ENCODE measurements around the gene SCAMP1. TPM values are rescaled to one million over a fixed set of nuclear protein-coding genes. Genes with fewer than 3 reads are reported as not detected.
"Not testable (repeated sequence)": the region's sequence is repeated elsewhere in the genome, so short reads cannot be mapped to it uniquely, and the experiment has no call there.

SCAMP1 gene
- total RNA-seq, 1 experiment from 2014 or later, result 43.8 TPM

DNA sequence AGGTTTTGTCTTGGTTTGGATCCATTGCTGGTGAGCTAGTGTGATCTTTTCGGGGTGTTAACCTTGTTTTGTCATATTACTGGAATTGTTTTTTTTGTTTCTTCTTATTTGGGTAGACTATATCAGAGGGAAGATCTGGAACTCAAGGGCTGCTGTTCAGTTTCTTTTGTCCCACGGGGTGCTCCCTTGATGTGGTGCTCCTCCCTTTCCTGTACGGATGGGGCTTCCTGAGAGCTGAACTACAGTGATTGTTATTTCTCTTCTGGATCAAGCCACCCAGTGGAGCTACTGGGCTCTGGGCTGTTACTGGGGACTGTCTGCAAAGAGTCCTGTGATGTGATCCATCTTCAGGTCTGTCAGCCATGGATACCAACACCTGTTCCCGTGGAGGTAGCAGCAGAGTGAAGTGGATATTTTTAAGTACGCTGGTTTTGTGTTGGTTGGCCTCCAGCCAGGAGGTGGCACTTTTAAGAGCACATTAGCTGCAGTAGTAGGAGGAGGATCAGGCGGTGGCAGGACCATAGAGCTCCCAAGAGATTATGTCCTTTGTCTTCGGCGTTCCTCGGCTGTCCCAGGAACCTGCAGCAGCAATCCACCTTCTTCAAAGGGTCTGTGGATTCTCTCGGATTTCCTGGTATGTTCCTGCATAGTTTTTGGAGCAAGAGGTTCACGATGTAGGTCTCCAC, 27.2 kb downstream of the SCAMP1 start (continued):
- TF ChIP-seq, protein P1, sequence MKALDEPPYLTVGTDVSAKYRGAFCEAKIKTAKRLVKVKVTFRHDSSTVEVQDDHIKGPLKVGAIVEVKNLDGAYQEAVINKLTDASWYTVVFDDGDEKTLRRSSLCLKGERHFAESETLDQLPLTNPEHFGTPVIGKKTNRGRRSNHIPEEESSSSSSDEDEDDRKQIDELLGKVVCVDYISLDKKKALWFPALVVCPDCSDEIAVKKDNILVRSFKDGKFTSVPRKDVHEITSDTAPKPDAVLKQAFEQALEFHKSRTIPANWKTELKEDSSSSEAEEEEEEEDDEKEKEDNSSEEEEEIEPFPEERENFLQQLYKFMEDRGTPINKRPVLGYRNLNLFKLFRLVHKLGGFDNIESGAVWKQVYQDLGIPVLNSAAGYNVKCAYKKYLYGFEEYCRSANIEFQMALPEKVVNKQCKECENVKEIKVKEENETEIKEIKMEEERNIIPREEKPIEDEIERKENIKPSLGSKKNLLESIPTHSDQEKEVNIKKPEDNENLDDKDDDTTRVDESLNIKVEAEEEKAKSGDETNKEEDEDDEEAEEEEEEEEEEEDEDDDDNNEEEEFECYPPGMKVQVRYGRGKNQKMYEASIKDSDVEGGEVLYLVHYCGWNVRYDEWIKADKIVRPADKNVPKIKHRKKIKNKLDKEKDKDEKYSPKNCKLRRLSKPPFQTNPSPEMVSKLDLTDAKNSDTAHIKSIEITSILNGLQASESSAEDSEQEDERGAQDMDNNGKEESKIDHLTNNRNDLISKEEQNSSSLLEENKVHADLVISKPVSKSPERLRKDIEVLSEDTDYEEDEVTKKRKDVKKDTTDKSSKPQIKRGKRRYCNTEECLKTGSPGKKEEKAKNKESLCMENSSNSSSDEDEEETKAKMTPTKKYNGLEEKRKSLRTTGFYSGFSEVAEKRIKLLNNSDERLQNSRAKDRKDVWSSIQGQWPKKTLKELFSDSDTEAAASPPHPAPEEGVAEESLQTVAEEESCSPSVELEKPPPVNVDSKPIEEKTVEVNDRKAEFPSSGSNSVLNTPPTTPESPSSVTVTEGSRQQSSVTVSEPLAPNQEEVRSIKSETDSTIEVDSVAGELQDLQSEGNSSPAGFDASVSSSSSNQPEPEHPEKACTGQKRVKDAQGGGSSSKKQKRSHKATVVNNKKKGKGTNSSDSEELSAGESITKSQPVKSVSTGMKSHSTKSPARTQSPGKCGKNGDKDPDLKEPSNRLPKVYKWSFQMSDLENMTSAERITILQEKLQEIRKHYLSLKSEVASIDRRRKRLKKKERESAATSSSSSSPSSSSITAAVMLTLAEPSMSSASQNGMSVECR (CRISPR knock-in tag; IDR thresholded peaks at IDR 0.05; ENCODE audit: borderline replicate concordance), result no peak
- TF ChIP-seq, protein P2, sequence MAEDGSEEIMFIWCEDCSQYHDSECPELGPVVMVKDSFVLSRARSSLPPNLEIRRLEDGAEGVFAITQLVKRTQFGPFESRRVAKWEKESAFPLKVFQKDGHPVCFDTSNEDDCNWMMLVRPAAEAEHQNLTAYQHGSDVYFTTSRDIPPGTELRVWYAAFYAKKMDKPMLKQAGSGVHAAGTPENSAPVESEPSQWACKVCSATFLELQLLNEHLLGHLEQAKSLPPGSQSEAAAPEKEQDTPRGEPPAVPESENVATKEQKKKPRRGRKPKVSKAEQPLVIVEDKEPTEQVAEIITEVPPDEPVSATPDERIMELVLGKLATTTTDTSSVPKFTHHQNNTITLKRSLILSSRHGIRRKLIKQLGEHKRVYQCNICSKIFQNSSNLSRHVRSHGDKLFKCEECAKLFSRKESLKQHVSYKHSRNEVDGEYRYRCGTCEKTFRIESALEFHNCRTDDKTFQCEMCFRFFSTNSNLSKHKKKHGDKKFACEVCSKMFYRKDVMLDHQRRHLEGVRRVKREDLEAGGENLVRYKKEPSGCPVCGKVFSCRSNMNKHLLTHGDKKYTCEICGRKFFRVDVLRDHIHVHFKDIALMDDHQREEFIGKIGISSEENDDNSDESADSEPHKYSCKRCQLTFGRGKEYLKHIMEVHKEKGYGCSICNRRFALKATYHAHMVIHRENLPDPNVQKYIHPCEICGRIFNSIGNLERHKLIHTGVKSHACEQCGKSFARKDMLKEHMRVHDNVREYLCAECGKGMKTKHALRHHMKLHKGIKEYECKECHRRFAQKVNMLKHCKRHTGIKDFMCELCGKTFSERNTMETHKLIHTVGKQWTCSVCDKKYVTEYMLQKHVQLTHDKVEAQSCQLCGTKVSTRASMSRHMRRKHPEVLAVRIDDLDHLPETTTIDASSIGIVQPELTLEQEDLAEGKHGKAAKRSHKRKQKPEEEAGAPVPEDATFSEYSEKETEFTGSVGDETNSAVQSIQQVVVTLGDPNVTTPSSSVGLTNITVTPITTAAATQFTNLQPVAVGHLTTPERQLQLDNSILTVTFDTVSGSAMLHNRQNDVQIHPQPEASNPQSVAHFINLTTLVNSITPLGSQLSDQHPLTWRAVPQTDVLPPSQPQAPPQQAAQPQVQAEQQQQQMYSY (CRISPR knock-in tag; IDR thresholded peaks at IDR 0.05), result no peak
- TF ChIP-seq JUN (CRISPR knock-in tag; IDR thresholded peaks at IDR 0.05), result no peak

DNA sequence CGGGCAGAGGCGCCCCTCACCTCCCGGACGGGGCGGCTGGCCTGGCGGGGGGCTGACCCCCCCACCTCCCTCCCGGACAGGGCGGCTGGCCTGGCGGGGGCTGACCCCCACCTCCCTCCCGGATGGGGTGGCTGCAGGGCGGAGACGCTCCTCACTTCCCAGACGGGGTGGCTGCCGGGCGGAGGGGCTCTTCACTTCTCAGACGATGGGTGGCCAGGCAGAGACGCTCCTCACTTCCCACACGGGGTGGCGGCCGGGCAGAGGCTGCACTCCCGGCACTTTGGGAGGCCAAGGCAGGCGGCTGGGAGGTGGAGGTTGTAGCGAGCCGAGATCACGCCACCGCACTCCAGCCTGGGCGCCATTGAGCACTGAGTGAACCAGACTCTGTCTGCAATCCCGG, 30.9 kb downstream of the SCAMP1 start:
- H3K27me3 Mint-ChIP-seq (ENCODE audit: low read depth); H3K27ac Mint-ChIP-seq; H3K4me1 Mint-ChIP-seq; H3K4me3 Mint-ChIP-seq; POLR2A ChIA-PET; CTCF ChIA-PET; ATAC-seq; DNase-seq (ENCODE audit: low spot score): not testable (repeated sequence)
- Mint-ChIP-seq H3K9me3 (peaks cover 34% of the 10 kb centered on the region), H3K36me3 (peaks cover 41% of the 10 kb centered on the region)

DNA sequence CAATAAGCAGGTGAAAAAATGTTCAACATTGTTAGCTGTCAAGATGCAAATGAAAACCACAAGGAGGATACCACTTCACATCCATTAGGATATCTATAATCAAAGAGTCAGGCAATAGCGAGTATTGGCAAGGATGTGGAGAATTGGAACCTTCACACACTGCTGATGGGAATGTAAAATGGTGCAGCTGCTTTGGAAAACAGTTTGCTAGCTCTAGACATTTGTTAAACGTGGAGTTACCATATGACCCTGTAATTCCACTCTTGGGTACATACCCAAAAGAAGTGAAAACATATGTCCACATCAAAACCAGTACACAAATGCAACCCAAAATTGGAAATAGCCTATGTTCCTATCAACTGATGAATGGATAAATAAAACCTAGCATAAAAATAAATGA, 37.4 kb downstream of the SCAMP1 start:
- no peak for ATAC-seq
- no peak for DNase-seq (ENCODE audit: low spot score)
- no peaks in the 10 kb centered on the region; the same call in 1 of the 2 replicates for H3K27me3 Mint-ChIP-seq (ENCODE audit: low read depth)
- no peak overlapping the region for H3K27ac Mint-ChIP-seq
- 0 out of 2 replicates have a peak, but pooled peaks cover under 1% of the 10 kb centered on the region for H3K36me3 Mint-ChIP-seq
- CTCF ChIA-PET, result no interaction called here
- TF ChIP-seq, protein P3, sequence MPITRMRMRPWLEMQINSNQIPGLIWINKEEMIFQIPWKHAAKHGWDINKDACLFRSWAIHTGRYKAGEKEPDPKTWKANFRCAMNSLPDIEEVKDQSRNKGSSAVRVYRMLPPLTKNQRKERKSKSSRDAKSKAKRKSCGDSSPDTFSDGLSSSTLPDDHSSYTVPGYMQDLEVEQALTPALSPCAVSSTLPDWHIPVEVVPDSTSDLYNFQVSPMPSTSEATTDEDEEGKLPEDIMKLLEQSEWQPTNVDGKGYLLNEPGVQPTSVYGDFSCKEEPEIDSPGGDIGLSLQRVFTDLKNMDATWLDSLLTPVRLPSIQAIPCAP (CRISPR knock-in tag; IDR thresholded peaks at IDR 0.05), result no peak
- no peak for TF ChIP-seq NFATC4 (CRISPR knock-in tag; IDR thresholded peaks at IDR 0.05)
- H3K4me3 Mint-ChIP-seq, result no peak overlapping the region
- H3K9me3 Mint-ChIP-seq, result 0 out of 2 replicates have a peak, but pooled peaks cover under 1% of the 10 kb centered on the region
- H3K4me1 Mint-ChIP-seq, result no peaks in the 10 kb centered on the region
- POLR2A ChIA-PET, result no interaction called here

DNA sequence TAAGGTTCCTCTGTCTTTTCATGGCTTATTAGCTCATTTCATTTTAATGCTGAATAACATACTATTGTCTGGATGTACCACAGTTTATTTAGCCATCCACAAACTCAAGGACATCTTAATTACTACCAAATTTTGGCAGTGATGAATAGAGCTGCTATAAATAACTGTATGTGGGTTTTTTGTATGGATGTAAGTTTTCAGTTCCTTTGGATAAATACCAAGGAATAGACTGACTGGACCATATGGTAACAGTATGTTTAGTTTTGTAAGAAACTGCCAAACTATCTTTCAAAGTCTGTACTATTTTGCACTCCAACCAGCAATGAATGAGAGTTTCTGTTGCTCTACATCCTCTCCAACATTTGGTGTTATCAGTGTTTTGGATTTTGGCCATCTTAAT, 38.7 kb downstream of the SCAMP1 start:
- TF ChIP-seq HMGA2 (CRISPR knock-in tag; IDR thresholded peaks at IDR 0.05), result no peak
- no peak for TF ChIP-seq ZNF232 (CRISPR knock-in tag; IDR thresholded peaks at IDR 0.05)
- TF ChIP-seq SMAD3 (CRISPR knock-in tag; IDR thresholded peaks at IDR 0.05; ENCODE audit: borderline replicate concordance), result no peak
- TF ChIP-seq, protein P4, sequence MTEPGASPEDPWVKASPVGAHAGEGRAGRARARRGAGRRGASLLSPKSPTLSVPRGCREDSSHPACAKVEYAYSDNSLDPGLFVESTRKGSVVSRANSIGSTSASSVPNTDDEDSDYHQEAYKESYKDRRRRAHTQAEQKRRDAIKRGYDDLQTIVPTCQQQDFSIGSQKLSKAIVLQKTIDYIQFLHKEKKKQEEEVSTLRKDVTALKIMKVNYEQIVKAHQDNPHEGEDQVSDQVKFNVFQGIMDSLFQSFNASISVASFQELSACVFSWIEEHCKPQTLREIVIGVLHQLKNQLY (CRISPR knock-in tag; IDR thresholded peaks at IDR 0.05), result no peak
- no peak for ATAC-seq
- POLR2A ChIA-PET, result no interaction called here
- CTCF ChIA-PET, result no interaction called here
- no peaks in the 10 kb centered on the region for H3K36me3 Mint-ChIP-seq
- H3K27me3 Mint-ChIP-seq (ENCODE audit: low read depth), result no peaks in the 10 kb centered on the region; the same call in 1 of the 2 replicates
- H3K9me3 Mint-ChIP-seq, result no peaks in the 10 kb centered on the region
- H3K4me3 Mint-ChIP-seq, result no peak overlapping the region
- no peak for DNase-seq (ENCODE audit: low spot score)
- no peaks in the 10 kb centered on the region for H3K4me1 Mint-ChIP-seq
- H3K27ac Mint-ChIP-seq, result no peak overlapping the region

Data from WTC11 (cell line).